DOHH2 (cell line): ENCODE measurements around the gene PPFIA2.

Experiments
- H3F3A ChIP-seq: fragments of 200-600 bp; sonication (generic), shearing (Covaris generic); 2 replicates; pipeline ENCODE4 v1.6.0; 2016; ENCODE audit warnings: antibody characterized with exemption, mild to moderate bottlenecking; ENCODE audit not compliant: control insufficient read depth, insufficient read depth
- H3K27ac ChIP-seq: fragments of 200-600 bp; sonication (generic); 2 replicates; pipeline ENCODE4 v1.5.1; 2014; ENCODE audit warnings: low read depth, mild to moderate bottlenecking, low read length, moderate library complexity
- H3K27me3 ChIP-seq: fragments of 200-600 bp; sonication (generic); 2 replicates; pipeline ENCODE4 v1.6.1; 2014; ENCODE audit warnings: mild to moderate bottlenecking, low read length, mixed read lengths; ENCODE audit not compliant: control insufficient read depth
- H3K36me3 ChIP-seq: fragments of 200-600 bp; sonication (generic); 2 replicates; pipeline ENCODE4 v1.6.1; 2014; ENCODE audit warnings: mild to moderate bottlenecking, low read length, moderate library complexity, mixed read lengths; ENCODE audit not compliant: control insufficient read depth
- H3K4me1 ChIP-seq: fragments of 200-600 bp; sonication (generic); 2 replicates; pipeline ENCODE4 v1.6.1; 2014; ENCODE audit warnings: mild to moderate bottlenecking, low read length, mixed read lengths; ENCODE audit not compliant: control insufficient read depth
- H3K4me2 ChIP-seq: fragments of 200-600 bp; sonication (generic); 2 replicates; pipeline ENCODE4 v1.6.0; 2014; ENCODE audit warnings: mild to moderate bottlenecking, low read length, moderate library complexity
- H3K4me3 ChIP-seq: fragments of 200-600 bp; sonication (generic); 2 replicates; pipeline ENCODE4 v1.5.1; 2014; ENCODE audit warnings: mild to moderate bottlenecking, low read length, mixed read lengths
- H3K79me2 ChIP-seq: fragments of 200-600 bp; sonication (generic); 2 replicates; pipeline ENCODE4 v1.6.1; 2014; ENCODE audit warnings: mild to moderate bottlenecking, low read length, mixed read lengths; ENCODE audit not compliant: control insufficient read depth
- H3K9me2 ChIP-seq: fragments of 200-600 bp; sonication (generic); replicated peaks from 2 replicates; pipeline ENCODE4 v1.6.1; 2014; ENCODE audit warnings: mild to moderate bottlenecking, low read length, mixed read lengths; ENCODE audit not compliant: control insufficient read depth
- H3K9me3 ChIP-seq: fragments of 200-600 bp; sonication (generic); 2 replicates; pipeline ENCODE4 v1.6.1; 2014; ENCODE audit warnings: antibody characterized with exemption, low read length, mixed read lengths; ENCODE audit not compliant: control insufficient read depth, insufficient read depth
- H4K20me1 ChIP-seq: fragments of 200-600 bp; sonication (generic); 2 replicates; pipeline ENCODE4 v1.6.0; 2014; ENCODE audit warnings: low read depth, mild to moderate bottlenecking, antibody characterized with exemption, low read length, moderate library complexity; ENCODE audit not compliant: control insufficient read depth, insufficient read depth
- EZH2phosphoT487 ChIP-seq: fragments of 200-600 bp; sonication (generic); IDR thresholded peaks from 2 replicates; pipeline ENCODE4 v1.6.1; 2017; ENCODE audit warnings: borderline replicate concordance, mild to moderate bottlenecking, antibody characterized with exemption, low read length, moderate library complexity, mixed read lengths
- TF ChIP-seq, protein P1 (sequence below): fragments of 200-600 bp; sonication (generic); IDR thresholded peaks from one replicate; pipeline ENCODE4 v1.5.1; 2014; ENCODE audit warnings: antibody characterized with exemption, mild to moderate bottlenecking, low read depth, low read length; ENCODE audit not compliant: poor library complexity, severe bottlenecking

The PPFIA2 gene

DNA sequence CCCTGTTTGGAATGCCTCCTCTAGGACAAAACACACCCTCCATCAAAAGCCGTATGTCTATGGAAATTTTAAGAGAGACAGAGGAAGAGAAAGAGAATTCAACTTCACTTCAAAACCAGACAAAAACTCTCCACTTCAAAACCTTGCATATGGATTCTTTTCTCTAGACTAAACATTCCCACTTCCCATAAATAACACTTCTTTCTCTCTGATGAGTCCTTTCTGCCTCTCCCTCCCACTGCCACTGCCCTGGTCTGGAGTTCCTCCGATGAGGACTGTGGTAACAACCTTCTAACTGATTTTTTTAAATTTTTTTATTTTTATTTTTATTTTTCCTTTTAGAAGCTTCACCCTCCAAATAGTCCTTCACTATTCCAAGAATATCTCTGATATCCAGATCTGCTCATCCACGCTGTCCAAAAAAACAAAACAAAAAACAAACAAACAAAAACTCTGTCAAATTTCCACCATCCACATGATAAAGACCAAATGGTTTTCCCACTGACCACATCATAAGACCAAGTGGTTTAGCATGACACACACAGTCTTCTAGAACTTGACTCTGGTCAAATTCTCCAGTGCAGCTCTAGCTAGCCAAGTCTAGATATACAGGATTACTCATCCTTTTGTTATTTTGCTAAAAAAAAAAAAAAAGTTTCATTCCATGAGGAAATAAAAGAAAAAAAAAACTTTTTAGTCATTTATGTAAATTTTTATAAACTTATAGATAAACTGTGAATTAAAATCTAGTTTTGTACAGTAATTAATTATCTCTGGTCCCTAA lies 256.0 kb downstream of the PPFIA2 start:
- Histone ChIP-seq H3K4me2 (no peak overlapping the region), H3K4me3 (no peak overlapping the region), H3K79me2 (no peaks in the 10 kb centered on the region), H3K27me3 (no peaks in the 10 kb centered on the region), H3K4me1 (no peaks in the 10 kb centered on the region), H4K20me1 (no peaks in the 10 kb centered on the region), H3K36me3 (no peaks in the 10 kb centered on the region), H3F3A (no peaks in the 10 kb centered on the region), H3K27ac (no peak overlapping the region), H3K9me3 (no peaks in the 10 kb centered on the region), H3K9me2 (no peaks in the 10 kb centered on the region)
- TF ChIP-seq, protein P1, sequence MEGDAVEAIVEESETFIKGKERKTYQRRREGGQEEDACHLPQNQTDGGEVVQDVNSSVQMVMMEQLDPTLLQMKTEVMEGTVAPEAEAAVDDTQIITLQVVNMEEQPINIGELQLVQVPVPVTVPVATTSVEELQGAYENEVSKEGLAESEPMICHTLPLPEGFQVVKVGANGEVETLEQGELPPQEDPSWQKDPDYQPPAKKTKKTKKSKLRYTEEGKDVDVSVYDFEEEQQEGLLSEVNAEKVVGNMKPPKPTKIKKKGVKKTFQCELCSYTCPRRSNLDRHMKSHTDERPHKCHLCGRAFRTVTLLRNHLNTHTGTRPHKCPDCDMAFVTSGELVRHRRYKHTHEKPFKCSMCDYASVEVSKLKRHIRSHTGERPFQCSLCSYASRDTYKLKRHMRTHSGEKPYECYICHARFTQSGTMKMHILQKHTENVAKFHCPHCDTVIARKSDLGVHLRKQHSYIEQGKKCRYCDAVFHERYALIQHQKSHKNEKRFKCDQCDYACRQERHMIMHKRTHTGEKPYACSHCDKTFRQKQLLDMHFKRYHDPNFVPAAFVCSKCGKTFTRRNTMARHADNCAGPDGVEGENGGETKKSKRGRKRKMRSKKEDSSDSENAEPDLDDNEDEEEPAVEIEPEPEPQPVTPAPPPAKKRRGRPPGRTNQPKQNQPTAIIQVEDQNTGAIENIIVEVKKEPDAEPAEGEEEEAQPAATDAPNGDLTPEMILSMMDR = no peak
- no peak for TF ChIP-seq EZH2phosphoT487

DNA sequence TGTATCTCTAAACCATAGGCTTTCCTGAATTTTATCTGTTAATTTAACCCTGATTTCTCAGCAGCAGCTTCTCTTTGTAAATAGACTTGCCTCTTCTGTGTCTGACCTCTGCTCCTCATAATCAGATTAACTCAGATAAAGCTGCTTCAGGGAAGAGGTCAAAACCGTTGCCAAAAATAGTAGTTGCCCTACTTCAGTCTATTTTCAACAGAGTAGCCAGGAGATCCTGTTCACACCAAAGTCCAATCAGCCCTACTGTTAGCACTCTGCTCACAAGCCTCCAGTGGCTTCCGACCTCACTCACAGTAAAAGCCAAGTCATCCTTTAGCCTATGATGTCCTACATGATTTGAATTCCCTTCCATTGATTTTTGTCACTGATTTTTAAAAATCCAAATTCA lies 258.4 kb downstream of the PPFIA2 start:
- Histone ChIP-seq H3K9me2 (no peaks in the 10 kb centered on the region), H3K27me3 (no peaks in the 10 kb centered on the region), H4K20me1 (no peaks in the 10 kb centered on the region), H3K4me1 (no peaks in the 10 kb centered on the region), H3K79me2 (no peaks in the 10 kb centered on the region), H3F3A (no peaks in the 10 kb centered on the region), H3K27ac (no peak overlapping the region), H3K4me2 (no peak overlapping the region), H3K36me3 (no peaks in the 10 kb centered on the region), H3K9me3 (no peaks in the 10 kb centered on the region), H3K4me3 (no peak overlapping the region)
- TF ChIP-seq, protein P1 = no peak
- TF ChIP-seq EZH2phosphoT487 = no peak

DNA sequence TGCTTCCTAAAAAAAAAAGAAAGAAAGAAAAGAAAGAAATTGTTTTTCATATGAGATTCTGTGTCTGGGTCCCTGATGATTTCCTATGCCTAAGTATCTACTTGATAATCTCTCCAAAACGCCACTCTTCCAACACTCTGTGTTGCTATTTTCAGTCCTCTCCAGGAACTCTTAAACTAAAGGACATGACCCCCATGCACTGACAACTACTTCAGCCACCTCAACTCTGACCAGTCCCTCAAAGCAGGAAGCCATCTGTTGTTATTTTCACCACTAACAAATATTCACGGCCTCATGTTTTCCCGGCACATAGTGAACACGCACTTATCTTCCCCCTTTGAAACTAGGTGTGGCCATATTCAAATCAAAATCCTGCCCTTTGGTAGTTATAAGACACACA lies 259.3 kb downstream of the PPFIA2 start:
- Histone ChIP-seq H3F3A (no peaks in the 10 kb centered on the region), H3K4me2 (no peak overlapping the region), H3K9me3 (no peaks in the 10 kb centered on the region), H4K20me1 (no peaks in the 10 kb centered on the region), H3K4me1 (no peaks in the 10 kb centered on the region), H3K9me2 (no peaks in the 10 kb centered on the region), H3K36me3 (no peaks in the 10 kb centered on the region), H3K4me3 (no peak overlapping the region), H3K27ac (no peak overlapping the region), H3K79me2 (no peaks in the 10 kb centered on the region), H3K27me3 (no peaks in the 10 kb centered on the region)
- TF ChIP-seq, protein P1 = no peak
- no peak for TF ChIP-seq EZH2phosphoT487
